Right hindlimb (tissue), 1 donor: ENCODE data around the gene LYZ.

Source experiments
- DNase-seq: peaks from one replicate; pipeline ENCODE4 v3.0.0-alpha.2; 2018

Gene LYZ

DNA sequence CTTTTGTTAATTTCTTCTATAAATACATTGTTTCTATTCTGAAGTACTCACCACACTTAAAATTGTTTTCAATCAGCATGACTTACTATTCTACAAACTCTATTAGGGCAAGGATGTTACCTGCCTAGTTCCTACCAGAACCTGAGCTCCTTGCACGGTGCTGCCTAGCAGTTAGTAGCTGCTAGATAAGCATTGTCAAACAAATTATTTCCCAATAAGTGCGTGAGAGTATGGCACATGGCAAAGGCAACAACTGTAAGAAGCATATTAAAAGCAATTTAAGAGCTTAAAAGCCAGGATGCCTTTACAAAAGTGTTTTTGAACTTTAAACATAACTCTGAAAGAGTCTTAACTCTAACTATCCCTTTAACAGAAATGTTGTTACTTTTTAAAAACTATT is 8.2 kb upstream of the LYZ start:
- no peak for DNase-seq

DNA sequence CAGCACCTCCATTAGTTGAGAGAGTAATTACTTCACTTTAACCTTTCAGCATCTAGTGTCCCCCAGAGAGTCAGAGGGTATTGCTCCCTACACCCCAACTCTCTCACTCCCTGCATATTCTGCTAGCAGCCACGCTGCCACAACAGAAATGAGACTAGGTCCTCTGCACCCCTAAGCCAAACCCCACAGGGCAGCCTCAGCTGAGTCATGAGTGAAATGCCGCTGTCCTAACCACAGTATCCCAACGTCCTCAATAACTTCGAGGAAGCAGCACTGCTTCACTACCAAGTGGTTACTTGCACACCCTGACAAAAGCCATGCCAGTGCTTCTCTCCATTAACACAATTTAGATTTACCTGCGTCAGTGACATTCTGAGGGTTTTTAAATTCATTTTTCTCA is 6.9 kb upstream of the LYZ start:
- DNase-seq: no peak

DNA sequence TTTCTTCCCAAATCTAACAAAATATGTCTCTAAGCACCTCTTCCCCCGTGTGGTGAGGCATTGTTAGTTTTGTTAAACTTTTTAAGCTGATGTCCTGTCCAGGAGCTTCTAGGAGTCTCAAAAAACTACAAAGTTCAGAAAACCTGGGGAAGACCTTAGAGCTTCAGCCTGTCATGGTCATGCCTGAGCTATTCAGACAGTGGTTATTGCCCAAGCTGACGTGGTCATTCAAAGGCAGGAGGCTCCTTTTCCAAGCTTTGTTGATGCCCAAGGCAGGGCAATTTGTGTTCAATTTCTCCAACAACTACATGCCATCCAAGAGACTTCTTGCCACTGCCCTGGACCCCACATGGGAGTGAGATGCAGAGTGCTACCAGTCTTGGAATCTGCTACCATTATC is 5.8 kb upstream of the LYZ start:
- DNase-seq: no peak

DNA sequence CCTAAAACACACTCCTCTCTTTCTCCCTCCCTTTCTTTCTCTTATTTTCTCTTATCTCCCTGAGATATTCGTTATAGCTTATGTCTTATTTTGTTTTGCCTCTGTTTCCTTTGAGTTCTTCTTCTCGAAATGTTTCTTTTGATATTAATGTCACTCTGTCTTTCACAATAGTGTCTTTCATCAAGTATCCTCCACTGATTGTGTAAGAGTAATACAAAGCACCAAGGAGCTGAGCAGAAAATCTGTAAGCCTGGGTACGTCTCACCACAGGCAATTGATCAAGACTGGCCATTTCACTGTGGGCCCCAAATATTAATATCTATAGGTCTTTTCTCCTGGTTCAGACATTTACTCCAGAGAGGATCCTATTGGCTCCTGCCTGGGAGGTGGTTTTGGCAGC is 4.8 kb upstream of the LYZ start:
- no peak for DNase-seq

DNA sequence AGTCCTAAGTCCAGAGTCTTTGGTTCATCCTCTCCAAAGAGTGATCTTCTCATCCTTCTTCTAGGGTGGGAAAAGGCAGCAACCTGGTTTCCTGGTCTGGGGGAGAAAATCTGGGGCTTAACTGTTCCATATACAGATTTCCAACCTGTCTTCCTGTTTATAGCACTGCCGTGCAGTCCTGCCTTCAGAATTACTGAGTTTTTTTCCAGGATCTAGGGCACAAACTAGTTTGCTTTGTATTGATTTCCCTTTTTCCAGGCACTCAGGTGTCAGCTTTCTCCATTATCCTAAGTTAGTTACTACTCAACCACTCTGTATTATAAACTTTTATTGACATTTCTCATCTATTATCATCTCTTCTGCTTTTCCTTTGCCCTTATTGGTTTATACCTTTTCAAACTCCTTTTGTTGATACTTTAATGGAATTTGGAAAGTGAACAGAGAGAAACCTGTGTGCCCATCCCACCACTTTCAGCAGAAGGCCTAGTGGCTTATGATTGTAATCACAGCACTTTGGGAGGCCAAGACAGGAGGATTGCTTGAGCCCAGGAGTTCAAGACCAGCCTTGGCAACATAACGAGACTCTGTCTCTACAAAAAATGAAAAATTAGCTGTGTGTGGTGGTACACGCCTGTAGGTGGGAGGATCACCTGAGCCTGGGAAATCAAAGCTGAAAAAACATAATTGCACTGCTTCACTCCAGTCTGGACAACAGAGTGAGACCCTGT is 4.1 kb upstream of the LYZ start:
- DNase-seq: no peak

DNA sequence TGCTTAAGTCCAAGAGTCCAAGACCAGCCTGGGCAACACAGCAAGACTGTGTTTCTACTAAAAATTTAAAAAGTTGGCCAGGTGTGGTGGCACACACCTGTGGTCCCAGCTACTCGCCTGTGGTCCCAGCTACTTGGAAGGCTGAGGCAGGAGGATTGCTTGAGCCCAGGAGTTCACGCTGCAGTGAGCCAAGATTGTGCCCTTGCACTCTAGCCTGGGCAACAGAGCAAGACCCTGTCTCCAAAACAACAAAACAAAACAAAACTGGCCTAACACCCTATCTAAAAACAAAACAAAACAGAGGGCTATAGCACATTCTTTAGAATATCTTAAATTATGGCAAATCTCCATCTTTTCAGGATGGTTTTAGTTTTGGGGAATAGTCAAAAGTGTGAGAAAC is 3.1 kb upstream of the LYZ start:
- no peak for DNase-seq

DNA sequence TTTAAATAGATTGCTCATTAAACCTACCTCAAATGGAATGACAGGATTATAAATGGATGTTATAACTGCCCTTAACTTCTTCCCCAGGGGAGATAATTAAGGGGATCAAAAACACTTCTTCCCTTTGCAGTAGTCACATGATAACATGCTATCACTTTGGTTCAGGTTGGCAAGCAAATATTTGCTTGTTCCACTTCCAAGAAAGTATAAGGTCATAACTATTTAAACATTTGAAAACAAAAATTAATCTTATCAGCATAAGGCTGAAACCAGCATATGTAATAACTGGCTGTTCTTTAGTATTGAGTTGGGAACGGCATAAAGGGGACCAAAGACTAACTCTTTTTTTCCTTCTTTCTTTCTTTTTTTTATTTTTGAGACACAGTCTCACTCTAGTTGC is 2.4 kb upstream of the LYZ start:
- no peak for DNase-seq

DNA sequence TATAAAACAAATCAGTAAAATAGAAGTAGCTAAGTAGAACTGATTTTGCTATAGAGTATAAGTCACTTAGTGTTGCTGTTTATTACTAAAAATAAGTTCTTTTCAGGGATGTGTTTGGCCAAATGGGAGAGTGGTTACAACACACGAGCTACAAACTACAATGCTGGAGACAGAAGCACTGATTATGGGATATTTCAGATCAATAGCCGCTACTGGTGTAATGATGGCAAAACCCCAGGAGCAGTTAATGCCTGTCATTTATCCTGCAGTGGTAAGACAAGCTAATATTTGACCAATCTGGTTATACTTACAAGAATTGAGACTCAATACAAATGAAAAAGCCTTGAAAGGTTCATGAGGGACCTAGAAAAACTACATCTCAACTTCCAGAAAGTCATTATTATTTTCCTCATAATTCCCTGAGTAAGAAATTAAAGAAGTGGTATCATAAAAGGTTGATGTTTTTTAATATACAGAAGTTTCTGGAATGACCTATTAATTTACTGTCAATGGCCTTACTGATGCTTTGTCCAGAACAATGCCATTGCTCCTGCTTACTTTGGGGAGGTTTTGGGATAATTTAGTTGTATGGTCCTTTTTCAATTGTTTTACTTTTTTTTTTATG is 1.9 kb downstream of the LYZ start:
- no peak for DNase-seq

DNA sequence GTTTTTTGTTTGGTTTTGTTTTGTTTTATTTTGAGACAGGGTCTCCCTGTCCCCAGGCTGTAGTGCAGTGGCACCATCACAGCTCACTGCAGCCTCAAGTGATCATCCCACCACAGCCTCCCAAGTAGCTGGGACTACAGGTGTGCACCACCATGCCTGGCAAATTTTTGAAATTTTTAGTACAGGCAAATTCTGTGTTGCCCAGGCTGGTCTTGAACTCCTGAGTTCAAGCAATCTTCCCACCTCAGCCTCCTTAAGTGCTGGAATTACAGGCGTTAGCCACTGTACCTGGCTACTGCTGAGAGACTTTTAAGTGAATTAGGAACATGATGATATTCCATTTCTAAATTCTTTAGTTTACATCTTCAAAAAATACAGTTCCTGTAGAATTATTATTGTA is 2.6 kb downstream of the LYZ start:
- no peak for DNase-seq

DNA sequence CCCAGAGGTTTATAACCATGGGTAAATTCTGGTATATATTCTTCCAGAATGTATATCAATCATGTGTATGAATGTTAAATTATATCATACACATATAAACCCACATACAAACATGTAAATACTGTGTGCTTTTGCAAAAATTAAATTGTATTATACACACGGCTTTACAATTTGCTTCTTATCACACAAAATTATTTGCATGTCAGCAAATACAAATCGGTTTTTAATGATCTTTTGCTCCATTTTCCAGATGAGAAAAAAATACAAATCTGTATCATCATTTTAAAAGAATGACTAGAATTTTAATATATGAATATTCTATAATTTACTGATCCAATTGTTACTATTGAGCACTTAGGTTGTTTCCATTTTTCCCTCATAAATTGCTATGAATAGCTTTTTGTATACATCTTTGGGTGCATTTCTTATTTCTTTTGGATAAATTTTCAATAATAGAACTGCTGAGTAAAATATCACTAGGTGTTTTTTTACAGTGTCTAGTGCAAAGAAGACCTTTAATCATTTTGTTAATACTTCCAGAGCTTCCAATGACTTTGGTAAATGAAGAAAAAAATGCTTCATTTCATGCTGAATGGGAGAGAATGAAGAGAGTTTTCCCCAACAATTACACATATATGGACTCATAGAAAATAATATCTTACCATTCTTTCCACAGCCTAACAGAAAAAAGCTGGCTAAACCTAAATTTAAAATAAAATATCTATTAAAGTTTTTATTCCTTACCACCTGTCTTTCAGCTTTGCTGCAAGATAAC is 3.5 kb downstream of the LYZ start:
- no peak for DNase-seq

DNA sequence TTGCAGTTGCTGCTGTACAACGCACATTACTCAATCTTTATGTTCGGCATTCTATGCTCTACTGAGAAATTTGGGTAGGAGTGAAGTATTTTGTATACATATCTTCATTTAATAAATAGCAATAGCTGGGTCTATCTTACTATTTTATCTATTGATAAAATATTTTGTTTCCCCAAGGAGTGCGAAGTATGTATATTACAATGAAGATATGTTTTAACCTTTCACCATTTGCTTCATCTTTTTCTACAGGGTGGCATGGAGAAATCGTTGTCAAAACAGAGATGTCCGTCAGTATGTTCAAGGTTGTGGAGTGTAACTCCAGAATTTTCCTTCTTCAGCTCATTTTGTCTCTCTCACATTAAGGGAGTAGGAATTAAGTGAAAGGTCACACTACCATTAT is 4.7 kb downstream of the LYZ start:
- no peak for DNase-seq

DNA sequence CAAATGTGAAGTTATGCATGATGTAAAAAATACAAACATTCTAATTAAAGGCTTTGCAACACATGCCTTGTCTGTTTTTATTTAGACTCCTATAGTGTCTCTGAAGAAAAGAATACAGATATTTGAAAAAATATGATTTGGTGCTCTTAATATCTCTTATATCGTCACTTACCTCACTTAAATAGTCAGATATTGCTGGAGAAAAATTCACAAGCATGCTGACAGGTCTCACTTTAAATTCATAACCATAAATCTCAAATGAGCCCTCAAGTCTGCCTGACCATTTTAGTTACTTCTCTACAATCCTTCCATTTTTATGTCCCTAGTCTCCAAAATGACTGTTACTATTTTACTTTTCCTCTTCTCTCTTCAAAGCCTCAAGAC is 6.0 kb downstream of the LYZ start:
- no peak for DNase-seq

DNA sequence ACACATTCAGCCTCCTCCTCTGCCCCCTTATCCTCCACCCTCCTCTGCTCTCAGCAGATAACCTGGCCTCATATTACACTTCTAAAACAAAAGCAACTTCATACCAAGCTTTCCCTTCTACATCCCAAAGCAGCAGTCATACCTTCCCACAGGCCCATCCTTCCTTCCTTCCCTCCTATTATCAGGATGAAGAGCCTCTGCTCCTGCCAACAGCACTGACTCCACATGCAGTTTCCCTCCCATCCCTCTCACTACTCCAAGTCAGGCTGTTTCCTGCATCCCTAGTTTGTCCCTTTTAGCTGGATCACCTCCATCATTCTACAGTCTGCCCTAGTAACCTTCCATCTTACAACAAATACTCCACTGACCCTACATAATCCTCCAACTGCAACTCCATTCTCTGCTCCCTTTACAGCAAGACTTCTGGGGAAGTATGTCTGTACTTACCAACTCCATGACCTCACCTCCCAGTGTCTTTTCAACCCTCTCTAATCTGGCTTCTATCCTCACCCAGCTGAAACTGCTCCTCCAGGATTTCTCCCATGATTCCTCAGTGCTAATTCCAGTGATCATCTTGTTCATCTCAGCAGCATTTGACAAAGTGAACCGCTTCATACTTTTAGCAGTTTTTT is 6.5 kb downstream of the LYZ start:
- no peak for DNase-seq

DNA sequence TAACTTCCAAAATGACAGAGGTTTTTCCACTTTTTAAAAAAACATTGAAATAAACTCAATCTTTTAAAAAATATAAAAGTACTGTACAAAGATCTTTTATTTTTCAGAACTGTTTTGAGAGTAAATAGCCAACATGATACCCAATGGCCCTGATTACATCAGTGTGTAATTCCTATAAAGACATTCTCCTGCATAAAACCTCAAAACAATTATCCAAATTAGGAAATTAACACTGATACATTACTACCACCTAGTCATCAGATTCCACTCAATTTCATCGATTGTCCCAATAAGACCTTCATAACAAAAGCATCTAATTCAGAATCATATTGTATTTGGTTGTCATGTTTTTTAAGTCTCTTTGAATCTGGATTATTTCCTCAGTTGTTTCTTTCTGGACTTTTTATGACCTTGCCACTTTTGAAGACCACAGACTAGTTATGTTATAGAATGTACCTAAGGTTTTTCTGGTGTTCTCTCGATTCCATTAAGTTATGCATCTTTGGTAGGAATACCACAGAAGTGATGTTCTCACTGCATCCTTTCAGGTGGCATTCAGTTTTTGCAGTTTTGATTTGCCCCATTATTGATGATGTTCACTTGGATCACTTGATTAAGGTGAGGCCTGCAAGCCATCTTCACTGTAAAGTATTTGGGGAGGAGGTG is 7.3 kb downstream of the LYZ start:
- DNase-seq: no peak

DNA sequence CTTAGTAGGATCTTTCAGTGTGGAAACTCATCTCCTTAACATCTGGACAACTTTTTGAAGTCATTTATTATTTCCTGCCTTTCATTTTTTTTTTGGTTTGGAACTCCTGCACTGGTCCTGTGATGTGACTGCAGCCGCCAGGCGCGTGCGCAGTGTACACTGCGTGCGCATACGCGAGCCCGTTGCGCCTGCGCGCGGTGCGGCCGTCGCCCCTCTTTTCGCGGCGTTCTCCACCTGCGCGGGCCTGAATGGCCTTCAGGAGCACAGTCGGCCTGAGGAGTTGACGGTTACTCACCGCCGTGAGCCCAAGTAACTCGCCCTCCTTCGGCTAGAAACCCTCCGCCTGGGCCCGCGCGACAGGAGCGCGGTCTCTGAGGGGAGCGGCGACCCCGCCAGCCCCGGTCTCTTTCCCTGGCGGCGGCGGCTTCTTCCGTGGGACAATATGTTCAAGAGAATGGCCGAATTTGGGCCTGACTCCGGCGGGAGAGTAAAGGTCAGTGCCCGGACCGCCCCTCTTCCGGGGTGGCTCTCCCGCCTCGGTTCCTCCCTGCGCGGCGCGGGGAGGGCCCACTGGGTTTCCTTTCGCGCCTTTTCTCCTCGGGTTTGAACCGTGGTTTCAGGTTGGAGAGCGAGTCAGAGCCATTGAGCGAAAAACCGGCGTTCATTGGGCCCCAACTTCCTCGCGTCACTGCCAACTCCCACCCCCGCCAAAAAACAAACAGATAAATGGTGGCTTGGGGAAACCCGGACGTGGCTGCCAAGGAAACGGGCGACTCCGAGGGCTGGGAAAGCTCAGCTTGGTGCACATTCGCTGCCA is 11.6 kb downstream of the LYZ start, which contains the start of gene YEATS4:
Gene YEATS4 (plus strand): TSS at position 213 of the 817 bp plus-strand sequence. CDS start 230 bp downstream, at position 443.
- peak; percentile 92 for DNase-seq

DNA sequence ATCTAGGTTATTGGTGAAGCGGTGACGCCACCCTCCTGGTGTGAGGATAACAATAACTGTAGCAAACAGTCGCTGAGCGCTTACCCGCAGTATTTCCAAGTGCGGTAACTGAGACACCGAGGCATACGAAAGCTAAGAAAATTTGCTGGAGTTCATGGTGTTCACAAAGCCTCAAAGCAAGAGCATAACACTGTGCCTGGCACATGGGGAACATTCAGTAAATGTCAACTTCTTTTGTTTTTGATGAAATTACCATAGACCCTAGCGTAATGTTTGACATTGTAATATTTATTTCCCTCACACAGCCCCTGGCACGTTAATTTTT is 12.1 kb downstream of the LYZ start:
- no peak for DNase-seq

DNA sequence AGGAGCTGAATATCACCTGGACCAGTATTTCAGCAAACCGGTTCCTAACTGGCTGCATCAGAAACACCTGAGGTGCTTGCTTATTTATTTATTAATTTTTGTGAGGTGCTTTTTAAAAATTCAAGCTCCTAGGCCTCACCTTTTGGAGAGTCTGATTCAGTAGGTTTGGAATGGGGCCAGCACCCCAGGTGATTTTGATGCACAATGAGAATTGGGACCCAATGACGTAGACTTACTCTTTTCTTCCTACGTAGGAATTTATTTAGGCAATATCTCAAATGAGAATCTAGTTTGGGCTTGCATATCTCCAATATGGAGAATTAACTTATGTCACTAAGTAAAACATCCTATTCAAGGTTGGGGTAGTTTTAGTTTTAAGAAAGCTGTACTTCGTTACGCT is 18.6 kb downstream of the LYZ start:
- no peak for DNase-seq

DNA sequence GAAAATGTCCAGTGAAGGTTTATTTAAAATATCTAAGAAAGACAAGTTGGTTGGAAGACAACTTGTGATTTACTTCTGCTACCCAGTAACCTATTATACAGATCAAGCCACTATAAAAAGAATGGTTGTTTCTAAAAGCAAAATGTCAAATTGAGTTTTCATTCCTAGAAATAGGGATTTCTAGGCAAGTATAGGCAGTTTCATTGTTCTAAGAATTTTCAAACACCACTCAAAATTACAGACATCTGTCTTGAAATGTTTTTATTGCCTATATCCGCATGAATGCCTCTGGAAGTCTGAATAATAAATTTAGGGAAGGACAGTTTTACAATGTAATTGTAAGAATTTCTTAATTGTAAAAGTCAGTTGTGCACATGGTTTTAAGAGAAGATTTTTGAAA is 20.0 kb downstream of the LYZ start:
- DNase-seq: no peak

DNA sequence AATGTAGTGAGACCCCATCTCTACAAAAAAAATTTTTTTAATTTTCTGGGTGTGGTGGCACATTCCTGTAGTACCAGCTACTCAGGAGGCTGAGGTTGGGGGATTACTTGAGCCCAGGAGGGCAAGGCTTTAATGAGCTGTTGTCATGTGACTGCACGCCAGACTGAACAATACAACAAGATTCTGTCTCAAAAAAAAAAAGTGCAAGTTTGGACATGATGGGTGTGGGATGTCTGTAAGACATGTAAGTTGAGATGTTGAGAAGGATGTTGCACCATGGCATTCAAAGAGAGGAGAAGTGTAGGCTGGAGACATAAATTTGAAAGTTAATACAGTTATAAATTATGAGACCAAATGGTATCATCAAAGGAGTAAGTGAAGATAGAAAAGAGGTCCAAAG is 34.9 kb downstream of the LYZ start:
- DNase-seq: no peak

DNA sequence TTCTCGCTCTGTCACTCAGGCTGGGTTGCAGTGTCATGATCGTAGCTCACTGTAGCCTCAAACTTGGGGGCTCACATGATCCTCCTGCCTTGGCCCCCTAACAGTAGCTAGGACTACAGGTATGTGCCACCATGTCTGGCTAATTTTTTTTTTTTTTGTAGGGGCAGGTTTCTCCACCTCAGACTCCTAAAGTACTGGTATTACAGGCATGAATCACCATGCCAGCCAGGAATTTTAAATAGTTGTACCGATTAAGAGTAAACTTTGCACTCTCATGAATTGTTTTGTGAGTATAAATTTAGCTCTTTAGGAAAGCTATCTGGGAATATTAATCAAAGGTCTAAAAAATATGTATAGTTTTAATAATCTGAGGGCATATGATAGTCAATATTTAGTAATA is 36.9 kb downstream of the LYZ start:
- DNase-seq: no peak

DNA sequence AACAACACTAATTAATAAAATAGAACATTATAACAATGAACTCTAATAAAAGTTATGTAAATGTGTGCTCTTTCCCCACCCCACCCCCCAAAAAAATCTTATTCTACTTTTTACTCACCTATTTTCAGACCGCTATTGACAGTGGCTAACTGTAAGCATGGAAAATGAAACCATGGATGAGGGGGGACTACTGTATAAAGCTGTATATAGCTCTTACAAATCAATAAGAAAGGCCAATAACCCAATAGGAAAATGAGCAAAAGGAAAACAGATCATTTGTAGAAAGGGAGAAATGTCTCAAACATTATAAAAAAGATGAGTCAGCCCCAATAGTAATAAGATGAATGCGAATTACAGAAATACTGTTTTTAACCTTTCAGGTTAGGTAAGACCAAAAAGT is 38.7 kb downstream of the LYZ start:
- DNase-seq: no peak

DNA sequence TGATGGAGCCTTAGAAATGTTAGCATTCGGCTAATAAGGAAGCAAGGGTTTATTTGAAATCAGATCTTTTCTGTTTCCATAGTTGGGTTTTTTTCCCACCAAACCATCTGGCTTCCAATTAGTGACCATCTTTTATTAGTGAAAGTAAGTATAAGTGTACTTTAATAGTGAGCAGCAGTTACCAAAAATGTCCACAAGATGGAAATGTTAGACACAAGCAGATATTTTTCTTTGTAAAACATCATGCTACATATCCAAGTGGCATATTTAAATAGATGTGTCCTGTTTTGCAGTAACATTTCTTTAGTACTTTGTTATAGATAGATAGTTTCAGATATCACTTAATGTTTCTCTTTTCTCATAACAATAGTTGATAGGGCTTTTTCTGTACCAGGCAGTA is 40.2 kb downstream of the LYZ start:
- no peak for DNase-seq
